T-cell (primary cell): ENCODE results near the gene TRAF3IP1. TPM values are rescaled to one million over a fixed set of nuclear protein-coding genes. Genes with fewer than 3 reads are reported as not detected.
"Not testable (repeated sequence)": the region's sequence is repeated elsewhere in the genome, so short reads cannot be mapped to it uniquely, and the experiment has no call there.

ENCODE experiments used
- ATAC-seq, 4 experiments: fragments of 200-7000 bp in 3 of 4; fragments of 150-1000 bp in 1 of 4; cut with Tn5 transposase; replicated peaks in 1 of 4; 1 replicate in 3 of 4; 2 replicates in 1 of 4; pipeline ENCODE4 v1.10.0; 2021; ENCODE audit warnings: moderate library complexity in 3 of 4, mild to moderate bottlenecking in 2 of 4, moderate number of reproducible peaks in 1 of 4
- CTCF ChIA-PET, 2 donors: fragments of 300-600 bp; sonication (Branson Sonifier 250); formaldehyde crosslinking; loops; one replicate each; lab custom pipeline; 2022; ENCODE audit warnings: antibody characterized with exemption in 2 of 2; lab: Charles Lee
- POLR2A ChIA-PET, 2 donors: fragments of 300-600 bp; sonication (Branson Sonifier 250); formaldehyde crosslinking; loops; one replicate each; lab custom pipeline; 2022; ENCODE audit warnings: antibody characterized with exemption in 2 of 2; lab: Charles Lee
- DNase-seq, 35 experiments: peaks; one replicate each; pipeline versions ENCODE4 v3.0.0 to v3.0.0-alpha.2; 2013 to 2023
- H3K27ac ChIP-seq: one replicate; pipeline ENCODE4 v1.5.1; 2013; ENCODE audit warnings: low read length
- H3K27me3 ChIP-seq, 2 experiments: replicated peaks in 1 of 2; 1 replicate in 1 of 2; 2 replicates in 1 of 2; pipeline versions ENCODE4 v1.6.1 to v1.7.0; 2013; ENCODE audit warnings: low read length in 1 of 2, mixed read lengths in 1 of 2; ENCODE audit not compliant: control insufficient read depth in 2 of 2, insufficient read depth in 2 of 2; ENCODE audit errors: extremely low read depth in 1 of 2
- H3K36me3 ChIP-seq, 2 donors: 1 replicate in 1 of 2; 2 replicates in 1 of 2; pipeline versions ENCODE4 v1.6.1 to v1.7.0; 2013; ENCODE audit warnings: low read length in 1 of 2; ENCODE audit not compliant: control insufficient read depth in 2 of 2, insufficient read depth in 1 of 2; ENCODE audit errors: extremely low read depth in 1 of 2
- H3K4me1 ChIP-seq, 2 experiments: 1 replicate in 1 of 2; 2 replicates in 1 of 2; pipeline versions ENCODE4 v1.6.1 to v1.7.0; 2013; ENCODE audit warnings: low read length in 2 of 2, mixed read lengths in 1 of 2; ENCODE audit not compliant: insufficient read depth in 2 of 2, control insufficient read depth in 1 of 2; ENCODE audit errors: extremely low read depth in 1 of 2
- H3K4me3 ChIP-seq, 2 donors: 1 replicate in 1 of 2; 2 replicates in 1 of 2; pipeline versions ENCODE4 v1.5.1 to v1.7.0; 2013; ENCODE audit warnings: mild to moderate bottlenecking in 2 of 2, low read length in 1 of 2, moderate library complexity in 1 of 2; ENCODE audit not compliant: control insufficient read depth in 1 of 2; ENCODE audit errors: extremely low read depth in 1 of 2
- H3K9me3 ChIP-seq: 2 replicates; pipeline ENCODE4 v1.7.0; 2013
- H3K27ac Mint-ChIP-seq, 2 donors: one replicate each; pipeline ENCODE4 v1.8.0; 2020 to 2021; ENCODE audit warnings: mild to moderate bottlenecking in 2 of 2, mixed read lengths in 2 of 2
- H3K27me3 Mint-ChIP-seq, 2 donors: one replicate each; pipeline ENCODE4 v1.8.0; 2021 to 2022; ENCODE audit warnings: mixed read lengths in 2 of 2
- H3K36me3 Mint-ChIP-seq: one replicate; pipeline ENCODE4 v1.8.0; 2021; ENCODE audit warnings: mixed read lengths
- H3K4me1 Mint-ChIP-seq, 3 donors: one replicate each; pipeline ENCODE4 v1.8.0; 2020 to 2022; ENCODE audit warnings: mixed read lengths in 3 of 3, mild to moderate bottlenecking in 1 of 3
- H3K4me3 Mint-ChIP-seq, 3 donors: one replicate each; pipeline ENCODE4 v1.8.0; 2020 to 2022; ENCODE audit warnings: mild to moderate bottlenecking in 3 of 3, mixed read lengths in 3 of 3, moderate library complexity in 3 of 3
- H3K9me3 Mint-ChIP-seq, 3 donors: one replicate each; pipeline ENCODE4 v1.8.0; 2020 to 2022; ENCODE audit warnings: mixed read lengths in 3 of 3
- WGBS: methylation state at CpG from one replicate; pipeline ENCODE4 v1.1.5; 2013; ENCODE audit warnings: missing lambda C conversion rate; ENCODE audit not compliant: insufficient coverage; 5-methylcytosine and 5-hydroxymethylcytosine counted together
- total RNA-seq, 35 experiments: library from RNA in 6 of 35; stranded (reverse) in 6 of 35; fragments of 120-200 nt in 1 of 35; gene quantifications; one replicate each; pipeline versions ENCODE4 v1.2.1 to v1.2.4 and lab custom pipeline; 2013 to 2026

The TRAF3IP1 gene
- total RNA-seq, 5 donors from 2014 or later (not counting 1 experiment from before 2014, with no cell fraction given): 6.3 to 12.1 (median 11.8) TPM

DNA sequence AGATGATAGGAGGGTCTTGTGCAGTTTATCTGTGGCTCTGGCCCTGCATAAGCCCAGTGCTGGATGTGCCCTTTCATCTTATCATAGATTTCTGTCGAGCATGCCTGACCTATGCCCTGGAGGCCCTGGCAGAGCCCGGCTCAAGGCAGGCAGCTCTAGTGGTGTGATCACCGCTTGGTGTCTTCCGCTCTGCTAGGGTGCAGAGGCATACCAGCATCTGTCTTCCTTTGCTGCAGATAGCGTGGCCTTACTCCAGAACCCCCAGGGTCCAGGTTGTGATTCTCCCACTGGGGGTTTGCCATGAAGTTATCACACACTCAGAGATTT lies 13.7 kb upstream of the TRAF3IP1 start:
- Histone ChIP-seq H3K4me1 (no peaks in the 10 kb centered on the region), H3K36me3 (no peaks in the 10 kb centered on the region), H3K9me3 (no peaks in the 10 kb centered on the region), H3K4me3 (no peak overlapping the region), H3K27me3 (peaks cover 0 to 28% of the 10 kb centered on the region in 2 experiments), H3K27ac (no peak overlapping the region)
- Mint-ChIP-seq H3K36me3 (no peaks in the 10 kb centered on the region), H3K4me1 (no peaks in the 10 kb centered on the region), H3K4me3 (no peak overlapping the region), H3K27me3 (peaks cover 3 to 5% of the 10 kb centered on the region in 2 donors), H3K27ac (no peak overlapping the region), H3K9me3 (no peaks in the 10 kb centered on the region)
- ChIA-PET POLR2A (no interaction called here), CTCF (no interaction called here)
- DNase-seq: no peak
- WGBS: 81% methylated on average over 5 of the region's 5 CpGs
- ATAC-seq: no peak

DNA sequence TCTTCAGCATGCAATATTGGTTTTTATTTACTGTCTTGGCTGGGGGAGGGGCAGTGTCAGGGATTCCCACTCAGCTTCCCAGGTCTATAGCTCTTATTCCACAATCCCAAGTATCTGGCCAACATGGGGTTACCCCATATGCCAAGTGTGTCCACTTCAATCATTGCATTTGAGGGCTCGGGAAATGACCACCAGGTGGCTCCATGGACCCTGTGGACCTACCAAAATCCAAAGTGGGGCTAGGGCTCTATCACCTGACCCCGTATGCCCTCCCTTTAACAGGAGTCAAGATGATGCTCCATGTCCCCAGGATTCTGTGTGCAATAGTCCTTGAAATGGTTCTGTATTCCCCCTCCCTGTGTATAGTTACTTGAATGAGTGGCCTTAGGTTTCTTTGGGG lies 12.1 kb upstream of the TRAF3IP1 start:
- no peak for ATAC-seq
- ChIA-PET POLR2A (interaction anchor here in 1 of 2 donors (0.6 kb wide), 1 partner anchor 113 kb away, joined by 3 read pairs; no protein-coding TSS in a partner anchor), CTCF (no interaction called here)
- DNase-seq: no peak
- no peaks in the 10 kb centered on the region for H3K9me3 ChIP-seq
- no peaks in the 10 kb centered on the region for H3K4me1 ChIP-seq
- Mint-ChIP-seq H3K36me3 (no peaks in the 10 kb centered on the region), H3K27me3 (peaks cover 3 to 5% of the 10 kb centered on the region in 2 donors), H3K4me3 (no peak overlapping the region), H3K27ac (no peak overlapping the region), H3K4me1 (no peaks in the 10 kb centered on the region), H3K9me3 (no peaks in the 10 kb centered on the region)
- H3K27ac ChIP-seq: no peak overlapping the region
- WGBS: 100% methylated on average over 1 of the region's 2 CpGs
- no peak overlapping the region for H3K4me3 ChIP-seq
- peaks cover 0 to 22% of the 10 kb centered on the region in 2 experiments for H3K27me3 ChIP-seq
- H3K36me3 ChIP-seq: no peaks in the 10 kb centered on the region

DNA sequence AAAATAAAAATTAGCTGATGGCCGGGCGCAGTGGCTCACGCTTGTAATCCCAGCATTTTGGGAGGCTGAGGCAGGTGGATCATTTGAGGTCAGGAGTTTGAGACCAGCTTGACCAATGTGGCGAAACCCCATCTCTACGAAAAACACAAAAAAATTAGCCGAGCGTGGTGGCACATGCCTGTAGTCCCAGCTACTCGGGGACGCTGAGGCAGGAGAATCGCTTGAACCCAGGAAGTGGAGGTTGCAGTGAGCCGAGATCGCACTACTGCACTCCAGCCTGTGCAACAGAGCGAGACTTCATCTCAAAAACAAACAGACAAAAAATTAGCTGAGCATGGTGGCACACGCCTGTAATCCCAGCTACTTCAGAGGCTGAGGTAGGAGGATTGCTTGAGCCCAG lies 9.6 kb upstream of the TRAF3IP1 start:
- CTCF ChIA-PET, ATAC-seq, H3K4me1 Mint-ChIP-seq, H3K36me3 ChIP-seq, H3K27ac ChIP-seq, H3K9me3 Mint-ChIP-seq, H3K27me3 Mint-ChIP-seq, H3K27ac Mint-ChIP-seq, H3K9me3 ChIP-seq, H3K4me3 ChIP-seq, H3K36me3 Mint-ChIP-seq, H3K4me3 Mint-ChIP-seq, POLR2A ChIA-PET, H3K4me1 ChIP-seq, DNase-seq: not testable (repeated sequence)
- WGBS: 92% methylated on average over 5 of the region's 14 CpGs
- peaks cover 0 to 26% of the 10 kb centered on the region in 2 experiments for H3K27me3 ChIP-seq

DNA sequence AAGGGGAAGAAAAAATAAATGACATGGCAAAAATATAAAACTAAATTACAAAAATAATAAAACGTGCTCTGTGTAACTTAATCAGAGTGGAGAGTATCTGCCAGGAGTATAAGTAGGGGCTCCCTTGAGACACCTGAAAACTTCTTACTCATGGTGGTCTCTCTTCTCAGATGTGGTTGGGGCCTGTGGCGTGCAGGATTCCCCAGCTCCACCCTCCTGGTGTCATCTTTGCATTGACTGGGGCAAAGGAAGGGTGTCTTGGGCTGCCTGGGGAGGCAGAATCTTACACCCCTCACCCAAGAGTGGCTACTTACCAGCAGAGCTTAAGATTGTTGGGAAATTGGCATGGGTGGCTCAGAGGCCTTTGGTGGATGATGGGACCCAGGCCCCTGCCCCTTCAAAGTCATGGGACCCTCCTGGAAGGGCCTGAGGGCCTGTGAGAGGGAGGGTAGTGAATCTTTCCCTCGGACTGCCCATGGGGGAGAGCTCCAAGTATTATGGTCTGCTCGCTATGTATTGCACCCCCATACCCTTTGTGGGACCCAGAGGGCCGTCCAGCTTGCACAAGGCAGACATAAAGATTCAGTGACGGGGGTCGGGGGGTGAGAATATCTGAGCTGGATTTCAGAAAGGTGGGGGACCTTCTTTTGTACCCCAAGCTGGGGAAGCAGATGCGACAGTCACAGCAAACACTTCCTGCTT lies 6.9 kb upstream of the TRAF3IP1 start:
- Mint-ChIP-seq H3K4me3 (no peak overlapping the region), H3K36me3 (no peaks in the 10 kb centered on the region), H3K27ac (no peak overlapping the region), H3K9me3 (no peaks in the 10 kb centered on the region), H3K4me1 (no peaks in the 10 kb centered on the region), H3K27me3 (peaks cover 3 to 10% of the 10 kb centered on the region in 2 donors)
- Histone ChIP-seq H3K27ac (no peak overlapping the region), H3K36me3 (no peaks in the 10 kb centered on the region), H3K27me3 (peaks cover 0 to 27% of the 10 kb centered on the region in 2 experiments), H3K4me1 (no peaks in the 10 kb centered on the region), H3K9me3 (no peaks in the 10 kb centered on the region), H3K4me3 (no peak overlapping the region)
- POLR2A ChIA-PET: no interaction called here
- DNase-seq (no peak), ATAC-seq (no peak)
- CTCF ChIA-PET: no interaction called here
- 90% methylated on average over 5 of the region's 8 CpGs for WGBS

DNA sequence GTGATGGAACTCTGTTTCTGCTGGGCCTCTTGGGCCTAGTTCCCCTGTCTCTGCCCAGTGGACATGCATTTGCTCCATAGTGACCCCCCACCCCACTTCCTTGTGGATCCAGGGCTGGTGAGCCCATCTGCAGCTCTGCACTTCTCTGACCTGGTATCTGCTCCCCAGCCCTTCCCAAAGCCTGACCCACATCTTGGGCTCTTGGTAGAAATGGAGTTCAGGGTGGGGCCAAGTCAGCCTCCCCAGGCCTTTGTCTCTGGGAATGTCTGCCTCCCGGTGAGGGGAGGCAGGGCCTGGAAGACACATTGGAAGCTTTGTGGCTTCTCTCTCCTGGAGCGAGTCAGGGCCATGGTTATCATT lies 6.3 kb upstream of the TRAF3IP1 start:
- peaks cover 3 to 10% of the 10 kb centered on the region in 2 donors for H3K27me3 Mint-ChIP-seq
- no peaks in the 10 kb centered on the region for H3K9me3 ChIP-seq
- ATAC-seq: no peak

DNA sequence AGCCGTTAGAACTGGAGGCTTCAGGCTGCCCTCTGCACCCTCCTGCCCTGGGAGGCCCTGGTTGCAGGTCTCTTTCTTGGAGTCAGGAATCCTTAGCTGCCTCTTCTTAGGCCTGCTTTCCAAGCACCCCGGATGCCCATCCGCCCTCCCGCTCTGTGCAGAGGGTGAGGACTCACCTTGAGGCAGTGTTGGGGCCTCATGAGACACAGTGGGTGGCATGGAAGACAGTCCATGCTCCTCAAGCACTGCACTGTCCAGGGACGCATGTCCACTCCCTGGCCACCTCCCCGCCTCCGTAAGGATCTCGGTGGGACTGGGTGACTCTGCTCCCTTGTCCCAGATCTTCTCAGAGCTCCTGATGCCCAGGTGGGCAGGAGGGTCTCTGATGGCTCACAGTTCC lies 5.7 kb upstream of the TRAF3IP1 start:
- H3K27me3 Mint-ChIP-seq: peaks cover 0 to 7% of the 10 kb centered on the region in 2 donors
- Histone ChIP-seq H3K9me3 (no peaks in the 10 kb centered on the region), H3K36me3 (no peaks in the 10 kb centered on the region), H3K4me3 (no peak overlapping the region), H3K27ac (no peak overlapping the region), H3K4me1 (peaks cover 0 to 3% of the 10 kb centered on the region in 2 experiments), H3K27me3 (peaks cover 0 to 21% of the 10 kb centered on the region in 2 experiments)
- 82% methylated on average over 7 of the region's 8 CpGs for WGBS
- H3K36me3 Mint-ChIP-seq: no peaks in the 10 kb centered on the region
- H3K9me3 Mint-ChIP-seq: no peaks in the 10 kb centered on the region
- no peak overlapping the region for H3K4me3 Mint-ChIP-seq
- ATAC-seq: no peak
- H3K4me1 Mint-ChIP-seq: peaks cover 0 to 6% (median 5%) of the 10 kb centered on the region in 3 donors
- H3K27ac Mint-ChIP-seq: no peak overlapping the region
- ChIA-PET POLR2A (no interaction called here), CTCF (no interaction called here)
- no peak for DNase-seq

More for the DNA sequence above, 6.3 kb upstream of the TRAF3IP1 start:
- H3K27me3 ChIP-seq: peaks cover 0 to 25% of the 10 kb centered on the region in 2 experiments
- H3K27ac ChIP-seq: no peak overlapping the region
- Mint-ChIP-seq H3K4me3 (no peak overlapping the region), H3K36me3 (no peaks in the 10 kb centered on the region), H3K4me1 (no peaks in the 10 kb centered on the region), H3K27ac (no peak overlapping the region), H3K9me3 (no peaks in the 10 kb centered on the region)
- CTCF ChIA-PET: no interaction called here
- WGBS: 100% methylated on average over 1 of the region's 2 CpGs
- H3K4me1 ChIP-seq: no peaks in the 10 kb centered on the region
- POLR2A ChIA-PET: no interaction called here
- H3K36me3 ChIP-seq: no peaks in the 10 kb centered on the region
- H3K4me3 ChIP-seq: no peak overlapping the region
- no peak for DNase-seq
